Measurements from ENCODE around the gene WWC1. TPM values are rescaled to one million over a fixed set of nuclear protein-coding genes. Genes with fewer than 3 reads are reported as not detected.

WWC1 gene
- 10 to 100 TPM; 12.9 to 20.2 TPM for total RNA-seq
- 10 to 100 TPM; 38.7 to 47.1 TPM for polyA plus RNA-seq (ENCODE audit: insufficient read length in 2 of 2)
- long read RNA-seq, donor 1, full-length matches to known transcripts, result 12 of 12 reads
- long read RNA-seq, donor 1, partial matches to known transcripts, result 0 of 12 reads
- long read RNA-seq, donor 1, other reads (novel, unspliced or antisense), result 0 of 12 reads
- long read RNA-seq, donor 2, partial matches to known transcripts, result 0 of 3 reads
- long read RNA-seq, donor 2, other reads (novel, unspliced or antisense), result 0 of 3 reads
- long read RNA-seq, donor 3, partial matches to known transcripts, result 0 of 3 reads
- long read RNA-seq, donor 3, other reads (novel, unspliced or antisense), result 0 of 3 reads
- long read RNA-seq, donor 4, full-length matches to known transcripts, result 27 of 35 reads
- long read RNA-seq, donor 4, partial matches to known transcripts, result 8 of 35 reads
- long read RNA-seq, donor 4, other reads (novel, unspliced or antisense), result 0 of 35 reads

- Histone ChIP-seq H3K27ac (ENCODE audit: low read depth, low read length) (no peak within 1 kb of the TSS), H3K27me3 (ENCODE audit: control insufficient read depth, insufficient read depth, low read length) (peaks cover 6% of the 10 kb centered on the region), H3K4me1 (ENCODE audit: control insufficient read depth, insufficient read depth, low read length) (peaks cover 35% of the 10 kb centered on the region), H3K9me3 (ENCODE audit: control insufficient read depth, insufficient read depth, low read length) (no peaks in the 10 kb centered on the region), H3K36me3 (ENCODE audit: control insufficient read depth, insufficient read depth, low read length) (no peaks in the 10 kb centered on the region), H3K4me3 (ENCODE audit: low read depth, low read length) (peak within 1 kb of the TSS; percentile 40)
- WGBS (ENCODE audit: insufficient coverage), result under 1% methylated on average over 77 of the region's 77 CpGs
- DNase-seq (ENCODE audit: low read depth in 4 of 6, low spot score in 6 of 6), result peak in 3 of 6 donors; percentile 40 to 84 (median 76)
These were observed at the start of gene WWC1 for GRCh38 chr5:168291342-168291963. TSS of gene WWC1 (plus strand) at chr5:168291645. CDS start at chr5:168292153, 508 bp downstream.

GRCh38 chr5:168244838-168245559 is 46.4 kb upstream of the WWC1 start:
- DNase-seq (ENCODE audit: low read depth in 4 of 6, low spot score in 6 of 6), result no peak
- peaks cover 34% of the 10 kb centered on the region for H3K36me3 ChIP-seq (ENCODE audit: control insufficient read depth, insufficient read depth, low read length)
- H3K27me3 ChIP-seq (ENCODE audit: control insufficient read depth, insufficient read depth, low read length), result no peaks in the 10 kb centered on the region
- H3K4me3 ChIP-seq (ENCODE audit: low read depth, low read length), result no peak overlapping the region
- no peaks in the 10 kb centered on the region for H3K4me1 ChIP-seq (ENCODE audit: control insufficient read depth, insufficient read depth, low read length)
- 90% methylated on average over 7 of the region's 13 CpGs for WGBS (ENCODE audit: insufficient coverage)
- no peaks in the 10 kb centered on the region for H3K9me3 ChIP-seq (ENCODE audit: control insufficient read depth, insufficient read depth, low read length)
- no peak overlapping the region for H3K27ac ChIP-seq (ENCODE audit: low read depth, low read length)

DNA sequence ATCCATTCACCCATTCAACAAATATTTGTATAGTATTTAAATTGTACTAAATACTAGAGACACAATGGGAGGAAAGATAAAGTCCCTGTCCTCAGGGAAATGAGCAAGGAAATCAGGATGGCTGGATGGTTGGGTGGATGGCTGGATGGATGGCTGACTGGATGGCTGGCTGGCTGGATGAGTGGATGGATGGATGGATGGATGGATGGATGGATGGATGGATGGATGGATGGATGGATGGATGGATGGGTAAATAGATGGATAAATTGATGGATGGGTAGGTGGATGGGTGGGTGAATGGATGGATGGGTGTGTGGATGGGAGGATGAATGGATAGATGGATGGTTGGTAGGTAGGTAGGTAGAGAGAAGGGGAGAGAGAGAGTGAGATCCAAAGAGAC is 41.5 kb upstream of the WWC1 start:
- Histone ChIP-seq H3K9me3 (ENCODE audit: control insufficient read depth, insufficient read depth, low read length) (no peaks in the 10 kb centered on the region), H3K36me3 (ENCODE audit: control insufficient read depth, insufficient read depth, low read length) (peaks cover 27% of the 10 kb centered on the region), H3K27ac (ENCODE audit: low read depth, low read length) (no peak overlapping the region), H3K4me1 (ENCODE audit: control insufficient read depth, insufficient read depth, low read length) (peaks cover 12% of the 10 kb centered on the region), H3K4me3 (ENCODE audit: low read depth, low read length) (no peak overlapping the region), H3K27me3 (ENCODE audit: control insufficient read depth, insufficient read depth, low read length) (no peaks in the 10 kb centered on the region)
- DNase-seq (ENCODE audit: low read depth in 4 of 6, low spot score in 6 of 6), result no peak

DNA sequence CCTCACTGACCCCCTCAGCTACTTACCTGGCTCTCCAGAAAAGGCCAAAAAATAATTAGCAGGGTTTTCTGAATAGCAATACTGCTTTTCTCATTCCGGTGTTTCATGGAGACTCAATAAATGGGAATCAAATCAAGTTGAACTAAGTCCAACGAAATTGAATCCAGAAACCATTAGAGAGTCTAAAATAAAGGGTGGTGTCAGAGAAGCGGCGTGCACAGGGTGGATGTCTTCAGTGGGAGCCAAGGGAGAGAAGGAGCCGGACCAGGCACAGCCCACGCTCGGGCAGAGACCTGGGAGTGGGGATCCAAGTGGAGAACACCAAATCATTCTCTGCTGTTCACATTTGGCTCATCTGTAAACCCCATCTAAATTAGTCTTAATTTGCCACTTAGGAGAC is 40.2 kb upstream of the WWC1 start:
- Histone ChIP-seq H3K27me3 (ENCODE audit: control insufficient read depth, insufficient read depth, low read length) (no peaks in the 10 kb centered on the region), H3K4me1 (ENCODE audit: control insufficient read depth, insufficient read depth, low read length) (peaks cover 12% of the 10 kb centered on the region), H3K36me3 (ENCODE audit: control insufficient read depth, insufficient read depth, low read length) (peaks cover 23% of the 10 kb centered on the region), H3K27ac (ENCODE audit: low read depth, low read length) (no peak overlapping the region), H3K9me3 (ENCODE audit: control insufficient read depth, insufficient read depth, low read length) (no peaks in the 10 kb centered on the region), H3K4me3 (ENCODE audit: low read depth, low read length) (no peak overlapping the region)
- peak in 2 of 6 donors; percentile 49 to 55 for DNase-seq (ENCODE audit: low read depth in 4 of 6, low spot score in 6 of 6)
- WGBS (ENCODE audit: insufficient coverage), result 39% methylated on average over 5 of the region's 7 CpGs

- Histone ChIP-seq H3K4me1 (ENCODE audit: control insufficient read depth, insufficient read depth, low read length) (peaks cover 12% of the 10 kb centered on the region), H3K9me3 (ENCODE audit: control insufficient read depth, insufficient read depth, low read length) (no peaks in the 10 kb centered on the region), H3K36me3 (ENCODE audit: control insufficient read depth, insufficient read depth, low read length) (peaks cover 5% of the 10 kb centered on the region), H3K27me3 (ENCODE audit: control insufficient read depth, insufficient read depth, low read length) (no peaks in the 10 kb centered on the region), H3K4me3 (ENCODE audit: low read depth, low read length) (no peak overlapping the region), H3K27ac (ENCODE audit: low read depth, low read length) (no peak overlapping the region)
- WGBS (ENCODE audit: insufficient coverage), result 100% methylated on average over 2 of the region's 9 CpGs
- no peak for DNase-seq (ENCODE audit: low read depth in 4 of 6, low spot score in 6 of 6)
These were observed 37.3 kb upstream of the WWC1 start for GRCh38 chr5:168254013-168254693.

- H3K27ac ChIP-seq (ENCODE audit: low read depth, low read length), result no peak overlapping the region
- 58% methylated on average over 8 of the region's 15 CpGs for WGBS (ENCODE audit: insufficient coverage)
- H3K4me1 ChIP-seq (ENCODE audit: control insufficient read depth, insufficient read depth, low read length), result no peaks in the 10 kb centered on the region
- H3K27me3 ChIP-seq (ENCODE audit: control insufficient read depth, insufficient read depth, low read length), result no peaks in the 10 kb centered on the region
- peaks cover 15% of the 10 kb centered on the region for H3K36me3 ChIP-seq (ENCODE audit: control insufficient read depth, insufficient read depth, low read length)
- DNase-seq (ENCODE audit: low read depth in 4 of 6, low spot score in 6 of 6), result peak in 1 of 6 donors; percentile 89
- no peaks in the 10 kb centered on the region for H3K9me3 ChIP-seq (ENCODE audit: control insufficient read depth, insufficient read depth, low read length)
- no peak overlapping the region for H3K4me3 ChIP-seq (ENCODE audit: low read depth, low read length)
These were observed 30.9 kb upstream of the WWC1 start for GRCh38 chr5:168260353-168261226.

DNA sequence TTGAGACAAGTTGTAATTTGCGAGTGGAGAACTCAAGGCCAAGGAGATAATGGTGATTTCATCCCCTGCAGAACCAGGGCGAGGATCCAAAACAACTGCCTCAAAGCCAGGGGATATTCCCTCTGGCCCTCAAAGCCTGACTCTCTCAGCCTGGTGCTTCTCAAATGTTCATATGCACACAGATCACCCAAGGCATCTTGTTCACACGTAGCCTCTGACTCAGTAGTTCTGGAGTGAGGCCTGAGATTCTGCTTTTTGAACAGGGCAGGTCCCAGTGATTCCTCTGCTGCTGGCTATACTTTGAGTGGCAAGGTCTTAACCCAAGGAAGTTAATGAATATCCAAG is 30.2 kb upstream of the WWC1 start:
- DNase-seq (ENCODE audit: low read depth in 4 of 6, low spot score in 6 of 6), result no peak
- 56% methylated on average over 2 of the region's 3 CpGs for WGBS (ENCODE audit: insufficient coverage)

GRCh38 chr5:168262042-168262743 is 29.3 kb upstream of the WWC1 start:
- no peaks in the 10 kb centered on the region for H3K4me1 ChIP-seq (ENCODE audit: control insufficient read depth, insufficient read depth, low read length)
- no peak overlapping the region for H3K27ac ChIP-seq (ENCODE audit: low read depth, low read length)
- peaks cover 15% of the 10 kb centered on the region for H3K36me3 ChIP-seq (ENCODE audit: control insufficient read depth, insufficient read depth, low read length)
- H3K27me3 ChIP-seq (ENCODE audit: control insufficient read depth, insufficient read depth, low read length), result no peaks in the 10 kb centered on the region
- 96% methylated on average over 39 of the region's 39 CpGs for WGBS (ENCODE audit: insufficient coverage)
- no peak for DNase-seq (ENCODE audit: low read depth in 4 of 6, low spot score in 6 of 6)
- no peak overlapping the region for H3K4me3 ChIP-seq (ENCODE audit: low read depth, low read length)
- H3K9me3 ChIP-seq (ENCODE audit: control insufficient read depth, insufficient read depth, low read length), result no peaks in the 10 kb centered on the region

More for the DNA sequence above, 30.2 kb upstream of the WWC1 start:
- Histone ChIP-seq H3K27ac (ENCODE audit: low read depth, low read length) (no peak overlapping the region), H3K4me3 (ENCODE audit: low read depth, low read length) (no peak overlapping the region), H3K27me3 (ENCODE audit: control insufficient read depth, insufficient read depth, low read length) (no peaks in the 10 kb centered on the region), H3K9me3 (ENCODE audit: control insufficient read depth, insufficient read depth, low read length) (no peaks in the 10 kb centered on the region), H3K36me3 (ENCODE audit: control insufficient read depth, insufficient read depth, low read length) (peaks cover 15% of the 10 kb centered on the region), H3K4me1 (ENCODE audit: control insufficient read depth, insufficient read depth, low read length) (no peaks in the 10 kb centered on the region)

Data from spinal cord (tissue), 10 donors.